Suprapubic skin (tissue), 4 donors: ENCODE data around the gene PDE4D. TPM values are rescaled to one million over a fixed set of nuclear protein-coding genes. Genes with fewer than 3 reads are reported as not detected.

ENCODE experiments used
- DNase-seq, 2 donors: peaks; one replicate each; pipeline ENCODE4 v3.0.0-alpha.2; 2019; ENCODE audit warnings: low spot score in 2 of 2
- H3K27ac ChIP-seq: fragments of 200-600 bp; sonication (generic); one replicate; pipeline ENCODE4 v1.5.1; 2019
- H3K27me3 ChIP-seq: fragments of 200-600 bp; sonication (generic); one replicate; pipeline ENCODE4 v1.5.1; 2019
- H3K36me3 ChIP-seq: fragments of 200-600 bp; sonication (generic); one replicate; pipeline ENCODE4 v1.5.1; 2019
- H3K4me1 ChIP-seq: fragments of 200-600 bp; sonication (generic); one replicate; pipeline ENCODE4 v1.5.1; 2019
- H3K4me3 ChIP-seq: fragments of 200-600 bp; sonication (generic); one replicate; pipeline ENCODE4 v1.5.1; 2019; ENCODE audit warnings: mild to moderate bottlenecking
- H3K9me3 ChIP-seq: fragments of 200-600 bp; sonication (generic); one replicate; pipeline ENCODE4 v1.5.1; 2019
- CTCF ChIP-seq, 2 donors: fragments of 200-600 bp in 1 of 2; fragments of 450-650 bp in 1 of 2; sonication (generic) in 1 of 2; IDR thresholded peaks; one replicate each; pipeline ENCODE4 v1.5.1; 2016 to 2019; ENCODE audit warnings: antibody characterized with exemption in 2 of 2, mild to moderate bottlenecking in 1 of 2, moderate library complexity in 1 of 2
- EP300 ChIP-seq: sonication (generic); formaldehyde crosslinking; IDR thresholded peaks from one replicate; pipeline ENCODE4 v1.6.1; 2017; ENCODE audit warnings: antibody characterized with exemption
- POLR2A ChIP-seq, 2 donors: fragments of 450-650 bp; IDR thresholded peaks; one replicate each; pipeline ENCODE4 v1.6.1; 2017; ENCODE audit warnings: antibody characterized with exemption in 2 of 2, mild to moderate bottlenecking in 2 of 2, moderate library complexity in 2 of 2
- POLR2AphosphoS5 ChIP-seq, 3 donors: sonication (generic); formaldehyde crosslinking; IDR thresholded peaks; one replicate each; pipeline ENCODE4 v1.6.1; 2017; ENCODE audit warnings: antibody characterized with exemption in 3 of 3
- WGBS: methylation state at CpG from one replicate; pipeline ENCODE4 v1.1.5; 2018; 5-methylcytosine and 5-hydroxymethylcytosine counted together
- total RNA-seq, 4 donors: library from RNA; depleted of rRNA; stranded (reverse); fragments of >200 nt; gene quantifications; one replicate each; pipeline ENCODE4 v1.1.0, GENCODE V29; 2016

The PDE4D gene
- total RNA-seq, 4 donors from 2014 or later, result 26.8 to 57.2 (median 29.9) TPM

- no peaks in the 10 kb centered on the region for H3K27me3 ChIP-seq
- 90% methylated on average over 6 of the region's 6 CpGs for WGBS
- H3K4me1 ChIP-seq, result no peaks in the 10 kb centered on the region
- no peak overlapping the region for H3K4me3 ChIP-seq
- no peaks in the 10 kb centered on the region for H3K9me3 ChIP-seq
- TF ChIP-seq POLR2A (IDR thresholded peaks at IDR 0.05) (no peak), CTCF (IDR thresholded peaks at IDR 0.05) (no peak), EP300 (no peak), POLR2AphosphoS5 (IDR thresholded peaks at IDR 0.05) (no peak)
- no peaks in the 10 kb centered on the region for H3K36me3 ChIP-seq
- H3K27ac ChIP-seq, result no peak overlapping the region
- no peak for DNase-seq
These were observed 803.2 kb downstream of the PDE4D start for GRCh38 chr5:59090323-59090722.

DNA sequence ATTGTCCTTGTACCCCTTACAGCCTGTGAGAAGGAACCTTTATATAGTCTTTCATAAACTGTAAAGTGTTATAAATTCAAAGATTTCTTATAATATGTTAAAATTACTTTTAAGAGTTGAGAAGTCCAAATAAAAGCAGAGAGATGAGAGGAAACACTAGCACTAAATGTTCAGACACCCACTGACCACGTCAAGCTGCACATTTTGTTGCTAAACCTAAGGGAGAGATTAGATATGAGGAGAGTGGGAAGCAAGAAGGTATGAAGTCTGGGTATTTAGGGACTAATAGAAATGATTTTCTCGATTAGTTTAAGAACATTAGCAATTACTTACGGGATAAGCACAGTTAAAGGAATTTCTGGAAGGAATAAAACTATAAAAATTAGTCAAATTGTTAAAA is 803.8 kb downstream of the PDE4D start:
- Histone ChIP-seq H3K9me3 (no peaks in the 10 kb centered on the region), H3K27me3 (no peaks in the 10 kb centered on the region), H3K27ac (no peak overlapping the region), H3K36me3 (no peaks in the 10 kb centered on the region), H3K4me3 (no peak overlapping the region), H3K4me1 (no peaks in the 10 kb centered on the region)
- 82% methylated on average over 3 of the region's 3 CpGs for WGBS
- TF ChIP-seq CTCF (IDR thresholded peaks at IDR 0.05), result no peak
- no peak for DNase-seq

- no peaks in the 10 kb centered on the region for H3K4me1 ChIP-seq
- H3K27me3 ChIP-seq, result no peaks in the 10 kb centered on the region
- no peak overlapping the region for H3K4me3 ChIP-seq
- TF ChIP-seq CTCF (IDR thresholded peaks at IDR 0.05) (no peak), EP300 (no peak), POLR2A (IDR thresholded peaks at IDR 0.05) (no peak), POLR2AphosphoS5 (IDR thresholded peaks at IDR 0.05) (no peak)
- no peak overlapping the region for H3K27ac ChIP-seq
- H3K36me3 ChIP-seq, result no peaks in the 10 kb centered on the region
- no peaks in the 10 kb centered on the region for H3K9me3 ChIP-seq
- DNase-seq, result no peak
These were observed 805.0 kb downstream of the PDE4D start for GRCh38 chr5:59088546-59088945.

- Histone ChIP-seq H3K4me3 (no peak overlapping the region), H3K27ac (no peak overlapping the region), H3K9me3 (no peaks in the 10 kb centered on the region), H3K36me3 (no peaks in the 10 kb centered on the region), H3K4me1 (no peaks in the 10 kb centered on the region), H3K27me3 (no peaks in the 10 kb centered on the region)
- DNase-seq, result no peak
- TF ChIP-seq EP300 (no peak), CTCF (IDR thresholded peaks at IDR 0.05) (no peak), POLR2AphosphoS5 (IDR thresholded peaks at IDR 0.05) (no peak), POLR2A (IDR thresholded peaks at IDR 0.05) (no peak)
- 81% methylated on average over 1 of the region's 1 CpG for WGBS
These were observed 807.5 kb downstream of the PDE4D start for GRCh38 chr5:59086024-59086423.

DNA sequence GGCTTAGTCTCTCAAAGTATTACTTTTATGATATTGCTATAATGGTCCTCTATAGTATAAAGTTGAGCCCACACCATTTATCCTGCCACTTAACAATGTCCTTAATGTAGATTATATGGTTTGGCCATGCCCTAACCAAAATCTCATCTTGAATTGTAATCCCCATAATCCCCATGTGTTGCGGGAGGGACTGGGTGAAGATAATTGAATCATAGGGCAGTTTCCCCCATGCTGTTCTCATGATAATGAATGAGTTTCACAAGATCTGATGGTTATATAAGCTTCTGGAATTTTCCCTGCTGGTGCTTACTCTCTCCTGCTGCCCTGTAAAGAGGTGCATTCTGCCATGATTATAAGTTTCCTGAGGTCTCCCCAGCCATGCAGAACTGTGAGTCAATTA is 811.8 kb downstream of the PDE4D start:
- Histone ChIP-seq H3K4me1 (no peaks in the 10 kb centered on the region), H3K27me3 (no peaks in the 10 kb centered on the region), H3K36me3 (no peaks in the 10 kb centered on the region), H3K9me3 (no peaks in the 10 kb centered on the region), H3K4me3 (no peak overlapping the region), H3K27ac (no peak overlapping the region)
- TF ChIP-seq CTCF (IDR thresholded peaks at IDR 0.05) (no peak), POLR2AphosphoS5 (IDR thresholded peaks at IDR 0.05) (no peak), EP300 (no peak), POLR2A (IDR thresholded peaks at IDR 0.05) (no peak)
- no peak for DNase-seq
- 100% methylated on average over 1 of the region's 1 CpG for WGBS
